Measurements from ENCODE around the gene GRM7. TPM values are rescaled to one million over a fixed set of nuclear protein-coding genes. Genes with fewer than 3 reads are reported as not detected.

The GRM7 gene
- total RNA-seq, 1 experiment from 2014 or later: not detected

DNA sequence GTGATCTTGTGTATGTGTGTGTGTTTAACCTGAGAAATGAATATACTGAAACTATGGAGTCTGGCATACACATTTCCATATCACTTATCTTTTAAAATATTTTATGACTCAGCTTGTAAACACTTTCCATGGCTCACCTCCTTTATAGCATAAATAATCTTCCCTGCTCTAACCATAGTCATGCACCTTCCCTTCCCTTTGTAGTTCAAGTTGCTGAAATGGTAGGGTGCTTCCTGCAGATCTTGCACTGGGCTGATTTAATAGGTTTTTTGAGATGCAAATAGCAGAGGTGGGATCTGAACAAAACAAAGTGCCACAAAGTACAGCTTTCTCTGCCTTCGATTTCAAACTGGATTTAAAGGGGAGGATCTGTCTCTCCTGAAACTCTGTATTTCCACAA is 928.0 kb downstream of the GRM7 start:
- ChIA-PET POLR2A (ENCODE audit: low non-redundant PET) (no interaction called here), CTCF (no interaction called here)
- no TSS peak for BruUV-seq (replicated peaks)
- no peak for DNase-seq (ENCODE audit: low spot score)
- H3K9me3 ChIP-seq (ENCODE audit: low read depth, low read length, poor library complexity, severe bottlenecking): no peaks in the 10 kb centered on the region
- H3K4me3 ChIP-seq (ENCODE audit: low read depth, low read length, poor library complexity, severe bottlenecking): no peak overlapping the region
- no peak overlapping the region for H3K27ac ChIP-seq (ENCODE audit: low read depth, low read length, poor library complexity, severe bottlenecking)
- H3K4me1 ChIP-seq (ENCODE audit: insufficient read depth, low read length, poor library complexity, severe bottlenecking): no peaks in the 10 kb centered on the region
- H3K36me3 ChIP-seq (ENCODE audit: insufficient read depth, low read length, poor library complexity, severe bottlenecking): no peaks in the 10 kb centered on the region
- TF ChIP-seq, protein P1, sequence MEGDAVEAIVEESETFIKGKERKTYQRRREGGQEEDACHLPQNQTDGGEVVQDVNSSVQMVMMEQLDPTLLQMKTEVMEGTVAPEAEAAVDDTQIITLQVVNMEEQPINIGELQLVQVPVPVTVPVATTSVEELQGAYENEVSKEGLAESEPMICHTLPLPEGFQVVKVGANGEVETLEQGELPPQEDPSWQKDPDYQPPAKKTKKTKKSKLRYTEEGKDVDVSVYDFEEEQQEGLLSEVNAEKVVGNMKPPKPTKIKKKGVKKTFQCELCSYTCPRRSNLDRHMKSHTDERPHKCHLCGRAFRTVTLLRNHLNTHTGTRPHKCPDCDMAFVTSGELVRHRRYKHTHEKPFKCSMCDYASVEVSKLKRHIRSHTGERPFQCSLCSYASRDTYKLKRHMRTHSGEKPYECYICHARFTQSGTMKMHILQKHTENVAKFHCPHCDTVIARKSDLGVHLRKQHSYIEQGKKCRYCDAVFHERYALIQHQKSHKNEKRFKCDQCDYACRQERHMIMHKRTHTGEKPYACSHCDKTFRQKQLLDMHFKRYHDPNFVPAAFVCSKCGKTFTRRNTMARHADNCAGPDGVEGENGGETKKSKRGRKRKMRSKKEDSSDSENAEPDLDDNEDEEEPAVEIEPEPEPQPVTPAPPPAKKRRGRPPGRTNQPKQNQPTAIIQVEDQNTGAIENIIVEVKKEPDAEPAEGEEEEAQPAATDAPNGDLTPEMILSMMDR (conservative IDR thresholded peaks at IDR 0.05; ENCODE audit: low read depth, low read length): no peak
- TF ChIP-seq EZH2 (IDR thresholded peaks at IDR 0.05; ENCODE audit: borderline replicate concordance, low read depth, low read length, poor library complexity, severe bottlenecking): no peak
- no peaks in the 10 kb centered on the region for H3K27me3 ChIP-seq (replicated peaks; ENCODE audit: insufficient read depth, low read depth, low read length, poor library complexity)
- intact Hi-C loops (cut with micrococcal nuclease; ENCODE audit: unreplicated experiment): no loop called here

DNA sequence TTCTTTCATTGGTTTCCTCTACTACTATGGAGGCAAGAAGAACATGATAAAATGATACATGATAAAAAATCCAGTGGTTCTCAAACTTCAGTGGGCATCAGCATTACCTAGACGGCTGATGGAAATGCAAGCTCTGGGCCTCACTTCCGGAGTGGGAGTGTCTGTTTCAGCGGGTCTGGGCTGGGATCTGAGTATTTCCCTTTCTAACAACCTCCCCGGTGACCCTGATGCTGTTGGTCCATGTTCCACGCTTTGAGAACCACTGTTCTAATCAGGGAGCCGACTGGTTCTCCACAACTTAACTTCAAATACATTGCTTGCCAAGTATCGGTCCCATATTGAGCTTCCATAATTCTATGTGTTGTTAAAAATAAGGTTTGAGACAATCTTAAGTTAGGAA is 928.4 kb downstream of the GRM7 start:
- Histone ChIP-seq H3K36me3 (ENCODE audit: insufficient read depth, low read length, poor library complexity, severe bottlenecking) (no peaks in the 10 kb centered on the region), H3K9me3 (ENCODE audit: low read depth, low read length, poor library complexity, severe bottlenecking) (no peaks in the 10 kb centered on the region), H3K27me3 (replicated peaks; ENCODE audit: insufficient read depth, low read depth, low read length, poor library complexity) (no peaks in the 10 kb centered on the region), H3K27ac (ENCODE audit: low read depth, low read length, poor library complexity, severe bottlenecking) (no peak overlapping the region), H3K4me1 (ENCODE audit: insufficient read depth, low read length, poor library complexity, severe bottlenecking) (no peaks in the 10 kb centered on the region), H3K4me3 (ENCODE audit: low read depth, low read length, poor library complexity, severe bottlenecking) (no peak overlapping the region)
- POLR2A ChIA-PET (ENCODE audit: low non-redundant PET): no interaction called here
- intact Hi-C loops (cut with micrococcal nuclease; ENCODE audit: unreplicated experiment): no loop called here
- BruUV-seq (replicated peaks): no TSS peak
- DNase-seq (ENCODE audit: low spot score): no peak
- CTCF ChIA-PET: no interaction called here
- no peak for TF ChIP-seq EZH2 (IDR thresholded peaks at IDR 0.05; ENCODE audit: borderline replicate concordance, low read depth, low read length, poor library complexity, severe bottlenecking)
- TF ChIP-seq, protein P1 (conservative IDR thresholded peaks at IDR 0.05; ENCODE audit: low read depth, low read length): no peak

DNA sequence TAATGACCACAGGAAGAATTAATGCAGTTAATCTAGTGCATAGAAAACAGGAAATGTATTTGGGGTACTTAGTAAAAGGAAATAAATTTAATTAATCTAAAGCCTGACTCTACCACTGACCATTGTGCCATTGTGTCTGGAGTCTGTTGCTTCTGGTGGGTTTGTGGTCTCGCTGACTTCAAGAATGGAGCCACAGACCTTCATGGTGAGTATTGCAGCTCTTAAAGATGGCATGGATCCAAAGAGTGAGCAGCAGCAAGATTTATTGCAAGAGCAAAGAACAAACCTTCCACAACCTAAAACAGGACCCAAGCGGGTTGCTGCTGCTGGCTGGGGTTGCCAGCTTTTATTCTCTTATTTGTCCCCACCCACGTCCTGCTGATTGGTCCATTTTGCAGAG is 929.2 kb downstream of the GRM7 start:
- ChIA-PET POLR2A (ENCODE audit: low non-redundant PET) (no interaction called here), CTCF (no interaction called here)
- Histone ChIP-seq H3K36me3 (ENCODE audit: insufficient read depth, low read length, poor library complexity, severe bottlenecking) (no peaks in the 10 kb centered on the region), H3K9me3 (ENCODE audit: low read depth, low read length, poor library complexity, severe bottlenecking) (no peaks in the 10 kb centered on the region), H3K27ac (ENCODE audit: low read depth, low read length, poor library complexity, severe bottlenecking) (no peak overlapping the region), H3K27me3 (replicated peaks; ENCODE audit: insufficient read depth, low read depth, low read length, poor library complexity) (no peaks in the 10 kb centered on the region), H3K4me3 (ENCODE audit: low read depth, low read length, poor library complexity, severe bottlenecking) (no peak overlapping the region), H3K4me1 (ENCODE audit: insufficient read depth, low read length, poor library complexity, severe bottlenecking) (no peaks in the 10 kb centered on the region)
- BruUV-seq (replicated peaks): no TSS peak
- TF ChIP-seq, protein P1 (conservative IDR thresholded peaks at IDR 0.05; ENCODE audit: low read depth, low read length): no peak
- TF ChIP-seq EZH2 (IDR thresholded peaks at IDR 0.05; ENCODE audit: borderline replicate concordance, low read depth, low read length, poor library complexity, severe bottlenecking): no peak
- DNase-seq (ENCODE audit: low spot score): no peak
- intact Hi-C loops (cut with micrococcal nuclease; ENCODE audit: unreplicated experiment): no loop called here

Data from A673 (cell line).